Esophagus squamous epithelium (tissue), 4 donors: Measurements from ENCODE around the gene SYNPR.

ENCODE experiments used
- CTCF ChIP-seq, 6 experiments: fragments of 450-650 bp in 4 of 6; fragments of 200-600 bp in 2 of 6; sonication (generic) in 2 of 6; IDR thresholded peaks; one replicate each; pipeline ENCODE4 v1.5.1; 2016 to 2019; ENCODE audit warnings: antibody characterized with exemption in 6 of 6, mild to moderate bottlenecking in 4 of 6, moderate library complexity in 4 of 6
- POLR2A ChIP-seq, 4 donors: fragments of 450-650 bp; IDR thresholded peaks; one replicate each; pipeline ENCODE4 v1.6.1; 2017; ENCODE audit warnings: antibody characterized with exemption in 4 of 4, mild to moderate bottlenecking in 4 of 4, moderate library complexity in 3 of 4

- TF ChIP-seq CTCF (IDR thresholded peaks at IDR 0.05) (no peak), POLR2A (IDR thresholded peaks at IDR 0.05) (no peak)
Measured at GRCh38 chr3:63438826-63439371, 160.8 kb downstream of the SYNPR start.
